ENCODE data around the gene AEBP2.
"Not testable (repeated sequence)": the region's sequence is repeated elsewhere in the genome, so short reads cannot be mapped to it uniquely, and the experiment has no call there.

AEBP2 gene

GRCh38 chr12:19458733-19459132 is 19.4 kb downstream of the AEBP2 start:
- Mint-ChIP-seq H3K27ac (peak overlapping the region; percentile 5), H3K4me1 (ENCODE audit: low read depth) (peaks cover 80% of the 10 kb centered on the region)

GRCh38 chr12:19461999-19462398 is 22.7 kb downstream of the AEBP2 start:
- Mint-ChIP-seq H3K4me1 (ENCODE audit: low read depth) (peaks cover 58% of the 10 kb centered on the region), H3K27me3 (no peaks in the 10 kb centered on the region), H3K9me3 (ENCODE audit: low read depth) (no peaks in the 10 kb centered on the region), H3K36me3 (peaks cover 20% of the 10 kb centered on the region), H3K27ac (no peak overlapping the region), H3K4me3 (no peak overlapping the region)

More at GRCh38 chr12:19458733-19459132, 19.4 kb downstream of the AEBP2 start:
- no peak overlapping the region for H3K4me3 Mint-ChIP-seq
- H3K36me3 Mint-ChIP-seq: peaks cover 17% of the 10 kb centered on the region
- no peaks in the 10 kb centered on the region for H3K27me3 Mint-ChIP-seq
- H3K9me3 Mint-ChIP-seq (ENCODE audit: low read depth): no peaks in the 10 kb centered on the region

- H3K9me3 Mint-ChIP-seq (ENCODE audit: low read depth): no peaks in the 10 kb centered on the region
- H3K4me1 Mint-ChIP-seq (ENCODE audit: low read depth): peaks cover 54% of the 10 kb centered on the region
- H3K27ac Mint-ChIP-seq: peak overlapping the region; percentile 46
- no peak overlapping the region for H3K4me3 Mint-ChIP-seq
- no peaks in the 10 kb centered on the region for H3K27me3 Mint-ChIP-seq
- H3K36me3 Mint-ChIP-seq: peaks cover 20% of the 10 kb centered on the region
Measured at GRCh38 chr12:19462406-19462805, 23.1 kb downstream of the AEBP2 start.

GRCh38 chr12:19464192-19464580 is 24.9 kb downstream of the AEBP2 start:
- Mint-ChIP-seq H3K27me3 (no peaks in the 10 kb centered on the region), H3K4me3 (no peak overlapping the region), H3K27ac (no peak overlapping the region), H3K9me3 (ENCODE audit: low read depth) (no peaks in the 10 kb centered on the region), H3K4me1 (ENCODE audit: low read depth) (peaks cover 45% of the 10 kb centered on the region), H3K36me3 (peaks cover 23% of the 10 kb centered on the region)

- Mint-ChIP-seq H3K9me3 (ENCODE audit: low read depth) (no peaks in the 10 kb centered on the region), H3K36me3 (peaks cover 23% of the 10 kb centered on the region), H3K27me3 (no peaks in the 10 kb centered on the region), H3K27ac (no peak overlapping the region), H3K4me1 (ENCODE audit: low read depth) (peaks cover 47% of the 10 kb centered on the region), H3K4me3 (no peak overlapping the region)
Measured at GRCh38 chr12:19465711-19466110, 26.4 kb downstream of the AEBP2 start.

GRCh38 chr12:19474147-19474546 is 34.9 kb downstream of the AEBP2 start:
- peaks cover 59% of the 10 kb centered on the region for H3K4me1 Mint-ChIP-seq (ENCODE audit: low read depth)
- H3K27ac Mint-ChIP-seq: no peak overlapping the region
- no peaks in the 10 kb centered on the region for H3K9me3 Mint-ChIP-seq (ENCODE audit: low read depth)
- peaks cover 46% of the 10 kb centered on the region for H3K36me3 Mint-ChIP-seq
- no peaks in the 10 kb centered on the region for H3K27me3 Mint-ChIP-seq
- H3K4me3 Mint-ChIP-seq: no peak overlapping the region

- not testable (repeated sequence) for H3K27ac Mint-ChIP-seq; H3K27me3 Mint-ChIP-seq; H3K9me3 Mint-ChIP-seq (ENCODE audit: low read depth); H3K4me3 Mint-ChIP-seq
- H3K36me3 Mint-ChIP-seq: peaks cover 58% of the 10 kb centered on the region
- peaks cover 51% of the 10 kb centered on the region for H3K4me1 Mint-ChIP-seq (ENCODE audit: low read depth)
Measured at GRCh38 chr12:19475884-19476505, 36.7 kb downstream of the AEBP2 start.

- Mint-ChIP-seq H3K27me3 (no peaks in the 10 kb centered on the region), H3K9me3 (ENCODE audit: low read depth) (peaks cover 6% of the 10 kb centered on the region), H3K4me3 (no peak overlapping the region), H3K27ac (peak overlapping the region; percentile 52), H3K36me3 (peaks cover 57% of the 10 kb centered on the region), H3K4me1 (ENCODE audit: low read depth) (peaks cover 49% of the 10 kb centered on the region)
Measured at GRCh38 chr12:19477071-19477470, 37.8 kb downstream of the AEBP2 start.

GRCh38 chr12:19480459-19480858 is 41.2 kb downstream of the AEBP2 start:
- no peaks in the 10 kb centered on the region for H3K27me3 Mint-ChIP-seq
- peak overlapping the region; percentile 48 for H3K27ac Mint-ChIP-seq
- no peak overlapping the region for H3K4me3 Mint-ChIP-seq
- H3K9me3 Mint-ChIP-seq (ENCODE audit: low read depth): peaks cover 6% of the 10 kb centered on the region
- H3K36me3 Mint-ChIP-seq: peaks cover 54% of the 10 kb centered on the region
- H3K4me1 Mint-ChIP-seq (ENCODE audit: low read depth): peaks cover 67% of the 10 kb centered on the region

GRCh38 chr12:19482036-19482435 is 42.7 kb downstream of the AEBP2 start:
- H3K27ac Mint-ChIP-seq: peak overlapping the region; percentile 84
- H3K36me3 Mint-ChIP-seq: peaks cover 51% of the 10 kb centered on the region
- H3K27me3 Mint-ChIP-seq: no peaks in the 10 kb centered on the region
- H3K4me3 Mint-ChIP-seq: peak overlapping the region; percentile 66
- peaks cover 6% of the 10 kb centered on the region for H3K9me3 Mint-ChIP-seq (ENCODE audit: low read depth)
- peaks cover 71% of the 10 kb centered on the region for H3K4me1 Mint-ChIP-seq (ENCODE audit: low read depth)

- Mint-ChIP-seq H3K27ac (peak overlapping the region; percentile 84), H3K36me3 (peaks cover 45% of the 10 kb centered on the region), H3K9me3 (ENCODE audit: low read depth) (peaks cover 6% of the 10 kb centered on the region), H3K4me3 (peak overlapping the region; percentile 66), H3K4me1 (ENCODE audit: low read depth) (peaks cover 67% of the 10 kb centered on the region), H3K27me3 (no peaks in the 10 kb centered on the region)
Measured at GRCh38 chr12:19482551-19483109, 43.3 kb downstream of the AEBP2 start.

GRCh38 chr12:19483727-19484126 is 44.4 kb downstream of the AEBP2 start:
- Mint-ChIP-seq H3K36me3 (peaks cover 36% of the 10 kb centered on the region), H3K27me3 (no peaks in the 10 kb centered on the region), H3K9me3 (ENCODE audit: low read depth) (peaks cover 6% of the 10 kb centered on the region), H3K4me1 (ENCODE audit: low read depth) (peaks cover 67% of the 10 kb centered on the region), H3K4me3 (peak overlapping the region; percentile 66), H3K27ac (peak overlapping the region; percentile 84)

- peaks cover 28% of the 10 kb centered on the region for H3K36me3 Mint-ChIP-seq
Measured at GRCh38 chr12:19484738-19485137, 45.4 kb downstream of the AEBP2 start.

GRCh38 chr12:19485240-19485639 is 45.9 kb downstream of the AEBP2 start:
- H3K4me1 Mint-ChIP-seq (ENCODE audit: low read depth): peaks cover 78% of the 10 kb centered on the region
- H3K27me3 Mint-ChIP-seq: no peaks in the 10 kb centered on the region
- H3K4me3 Mint-ChIP-seq: peak overlapping the region; percentile 27
- peaks cover 26% of the 10 kb centered on the region for H3K36me3 Mint-ChIP-seq
- H3K9me3 Mint-ChIP-seq (ENCODE audit: low read depth): peaks cover 4% of the 10 kb centered on the region
- H3K27ac Mint-ChIP-seq: peak overlapping the region; percentile 55

More at GRCh38 chr12:19484738-19485137, 45.4 kb downstream of the AEBP2 start:
- peaks cover 76% of the 10 kb centered on the region for H3K4me1 Mint-ChIP-seq (ENCODE audit: low read depth)
- H3K4me3 Mint-ChIP-seq: peak overlapping the region; percentile 27
- no peaks in the 10 kb centered on the region for H3K27me3 Mint-ChIP-seq
- peak overlapping the region; percentile 55 for H3K27ac Mint-ChIP-seq
- peaks cover 5% of the 10 kb centered on the region for H3K9me3 Mint-ChIP-seq (ENCODE audit: low read depth)

GRCh38 chr12:19489168-19489567 is 49.9 kb downstream of the AEBP2 start:
- Mint-ChIP-seq H3K36me3 (peaks cover 9% of the 10 kb centered on the region), H3K4me3 (no peak overlapping the region), H3K27ac (no peak overlapping the region)

GRCh38 chr12:19490908-19491307 is 51.6 kb downstream of the AEBP2 start:
- no peak overlapping the region for H3K27ac Mint-ChIP-seq
- no peaks in the 10 kb centered on the region for H3K9me3 Mint-ChIP-seq (ENCODE audit: low read depth)
- H3K36me3 Mint-ChIP-seq: peaks cover 5% of the 10 kb centered on the region
- peaks cover 50% of the 10 kb centered on the region for H3K4me1 Mint-ChIP-seq (ENCODE audit: low read depth)
- no peak overlapping the region for H3K4me3 Mint-ChIP-seq
- no peaks in the 10 kb centered on the region for H3K27me3 Mint-ChIP-seq

More at GRCh38 chr12:19489168-19489567, 49.9 kb downstream of the AEBP2 start:
- peaks cover 66% of the 10 kb centered on the region for H3K4me1 Mint-ChIP-seq (ENCODE audit: low read depth)
- H3K27me3 Mint-ChIP-seq: no peaks in the 10 kb centered on the region
- no peaks in the 10 kb centered on the region for H3K9me3 Mint-ChIP-seq (ENCODE audit: low read depth)

Measured in activated naive CD8-positive, alpha-beta T cell (primary cell).